Measurements from ENCODE around the gene BTBD9. TPM values are rescaled to one million over a fixed set of nuclear protein-coding genes. Genes with fewer than 3 reads are reported as not detected.

BTBD9 gene
- total RNA-seq, 4 donors from 2014 or later: 11.7 to 17.7 (median 14.1) TPM

DNA sequence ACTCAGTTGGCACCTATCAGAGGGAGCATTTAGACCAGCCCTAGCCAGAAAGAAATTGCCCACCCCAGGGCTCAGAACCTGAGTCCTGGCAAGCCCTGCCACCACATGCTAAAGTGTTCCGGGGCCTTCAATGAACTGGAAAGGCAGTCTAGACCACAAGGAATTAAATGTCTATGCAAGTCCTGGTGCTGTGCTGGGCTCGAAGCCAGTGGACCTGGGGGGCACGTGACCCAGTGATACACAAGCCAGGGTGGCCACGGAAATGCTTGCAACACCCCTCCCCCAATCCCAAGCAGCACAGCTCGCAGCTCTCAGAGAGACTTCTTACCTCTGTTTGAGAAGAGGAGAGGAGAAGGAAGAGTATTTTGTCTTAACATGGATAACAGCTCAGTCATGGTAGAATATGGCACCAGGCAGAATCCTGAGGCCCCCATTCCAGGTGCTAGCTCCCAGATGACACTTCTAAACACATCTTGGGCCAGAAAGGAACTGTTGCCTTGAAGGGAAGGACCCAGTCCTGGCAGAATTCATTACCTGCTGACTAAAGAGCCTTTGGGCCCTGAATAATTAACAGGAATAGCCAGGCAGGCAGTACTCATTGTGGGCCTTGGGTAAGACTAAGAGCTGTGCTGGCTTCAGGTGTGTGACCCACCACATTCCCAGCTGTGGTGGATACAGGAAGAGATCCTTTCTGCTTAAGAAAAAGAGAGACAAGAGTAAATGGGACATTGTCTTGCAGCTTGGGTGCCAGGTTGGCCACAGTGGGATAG, 111.3 kb downstream of the BTBD9 start:
- TF ChIP-seq, protein P1, sequence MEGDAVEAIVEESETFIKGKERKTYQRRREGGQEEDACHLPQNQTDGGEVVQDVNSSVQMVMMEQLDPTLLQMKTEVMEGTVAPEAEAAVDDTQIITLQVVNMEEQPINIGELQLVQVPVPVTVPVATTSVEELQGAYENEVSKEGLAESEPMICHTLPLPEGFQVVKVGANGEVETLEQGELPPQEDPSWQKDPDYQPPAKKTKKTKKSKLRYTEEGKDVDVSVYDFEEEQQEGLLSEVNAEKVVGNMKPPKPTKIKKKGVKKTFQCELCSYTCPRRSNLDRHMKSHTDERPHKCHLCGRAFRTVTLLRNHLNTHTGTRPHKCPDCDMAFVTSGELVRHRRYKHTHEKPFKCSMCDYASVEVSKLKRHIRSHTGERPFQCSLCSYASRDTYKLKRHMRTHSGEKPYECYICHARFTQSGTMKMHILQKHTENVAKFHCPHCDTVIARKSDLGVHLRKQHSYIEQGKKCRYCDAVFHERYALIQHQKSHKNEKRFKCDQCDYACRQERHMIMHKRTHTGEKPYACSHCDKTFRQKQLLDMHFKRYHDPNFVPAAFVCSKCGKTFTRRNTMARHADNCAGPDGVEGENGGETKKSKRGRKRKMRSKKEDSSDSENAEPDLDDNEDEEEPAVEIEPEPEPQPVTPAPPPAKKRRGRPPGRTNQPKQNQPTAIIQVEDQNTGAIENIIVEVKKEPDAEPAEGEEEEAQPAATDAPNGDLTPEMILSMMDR (IDR thresholded peaks at IDR 0.05; ENCODE audit: low read depth): no peak

DNA sequence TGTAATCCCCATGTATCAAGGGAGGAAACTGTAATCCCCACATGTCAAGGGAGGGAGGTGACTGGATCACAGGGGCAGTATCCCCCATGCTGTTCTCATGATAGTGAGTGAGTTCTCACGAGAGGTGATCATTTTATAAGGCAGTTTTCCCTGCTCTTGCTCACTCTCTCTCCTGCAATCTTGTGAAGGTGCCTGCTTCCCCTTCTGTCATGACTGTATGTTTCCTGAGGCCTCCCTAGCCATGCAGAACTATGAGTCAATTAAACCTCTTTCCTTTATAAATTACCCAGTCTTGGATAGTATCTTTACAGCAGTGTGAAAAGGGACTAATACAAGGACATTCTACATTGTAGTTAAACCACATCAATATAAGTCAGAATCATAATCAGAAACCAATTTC, 112.4 kb downstream of the BTBD9 start:
- TF ChIP-seq, protein P1 (IDR thresholded peaks at IDR 0.05; ENCODE audit: low read depth): no peak

DNA sequence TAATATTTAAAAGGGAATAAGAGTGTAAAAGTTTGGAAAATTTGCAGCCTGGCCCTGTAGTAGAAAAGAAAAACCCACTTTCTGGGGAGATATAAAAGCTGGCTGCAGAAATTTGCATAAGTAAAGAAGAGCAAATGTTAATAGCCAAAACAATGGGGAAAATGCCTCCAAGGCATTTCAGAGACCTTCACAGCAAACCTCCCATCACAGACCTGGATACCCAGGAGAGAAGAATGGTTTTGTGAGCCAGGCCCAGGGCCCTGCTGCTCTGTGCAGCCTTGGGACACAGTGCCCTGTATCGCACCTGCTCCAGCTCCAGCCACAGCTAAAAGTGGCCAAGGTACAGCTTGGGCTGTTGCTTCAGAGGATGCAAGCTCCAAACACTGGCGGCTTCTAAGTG, 113.8 kb downstream of the BTBD9 start:
- TF ChIP-seq, protein P1 (IDR thresholded peaks at IDR 0.05; ENCODE audit: low read depth): no peak

- TF ChIP-seq, protein P1 (IDR thresholded peaks at IDR 0.05; ENCODE audit: low read depth): no peak
These were observed 115.1 kb downstream of the BTBD9 start for GRCh38 chr6:38524436-38525145.

DNA sequence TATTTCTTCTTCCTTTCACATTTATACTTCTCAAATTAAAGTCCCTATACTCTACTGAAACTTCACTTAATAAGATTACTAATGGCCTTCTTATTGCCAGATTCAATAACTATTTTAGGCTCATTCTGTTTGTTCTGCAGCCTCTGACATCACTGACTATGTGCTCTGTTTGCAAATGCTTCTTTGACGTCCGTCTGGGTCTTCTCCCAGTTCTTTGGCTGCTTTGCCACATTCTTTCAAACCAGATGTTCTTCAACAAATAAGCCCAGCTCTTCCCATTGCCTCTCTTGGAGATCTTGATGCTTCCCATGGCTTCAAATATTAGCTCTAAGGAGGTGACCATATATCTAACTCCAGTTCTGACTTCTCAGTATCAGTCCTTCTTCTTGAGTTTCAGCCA, 117.4 kb downstream of the BTBD9 start:
- TF ChIP-seq, protein P1 (IDR thresholded peaks at IDR 0.05; ENCODE audit: low read depth): no peak

GRCh38 chr6:38518511-38519304, 121.0 kb downstream of the BTBD9 start:
- TF ChIP-seq, protein P1 (IDR thresholded peaks at IDR 0.05; ENCODE audit: low read depth): no peak

- TF ChIP-seq, protein P1 (IDR thresholded peaks at IDR 0.05; ENCODE audit: low read depth): no peak
These were observed 122.7 kb downstream of the BTBD9 start for GRCh38 chr6:38517005-38517404.
